ENCODE data around the gene HSPB6.
"Not testable (repeated sequence)": the region's sequence is repeated elsewhere in the genome, so short reads cannot be mapped to it uniquely, and the experiment has no call there.

Gene HSPB6

DNA sequence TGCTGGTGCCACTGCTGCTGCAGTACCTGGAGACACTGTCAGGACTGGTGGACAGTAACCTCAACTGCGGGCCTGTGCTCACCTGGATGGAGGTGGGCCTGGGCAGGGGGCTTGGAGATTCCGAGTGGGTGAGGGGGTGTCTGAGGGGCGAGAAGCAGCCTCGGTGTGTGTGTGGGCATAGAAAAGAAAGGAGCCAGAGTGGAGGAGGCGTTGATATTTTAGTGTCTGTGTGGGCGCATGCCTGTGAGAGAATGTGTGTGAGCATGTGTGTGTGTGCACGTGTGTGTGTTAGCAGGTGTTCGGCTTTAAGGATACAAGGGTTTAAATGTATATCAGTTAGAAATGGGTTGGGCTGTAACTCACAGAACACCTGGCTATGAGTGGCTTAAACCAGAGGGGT lies 22.2 kb upstream of the HSPB6 start:
- H3K36me3 ChIP-seq (ENCODE audit: insufficient read depth, low read length) = no peaks in the 10 kb centered on the region
- peaks cover 26% of the 10 kb centered on the region for H3K4me1 ChIP-seq (ENCODE audit: insufficient read depth, low read length)
- H3K9me3 ChIP-seq (ENCODE audit: control insufficient read depth, insufficient read depth, low read length) = no peaks in the 10 kb centered on the region
- no peak overlapping the region for H3K9ac ChIP-seq (ENCODE audit: low read depth, low read length)

DNA sequence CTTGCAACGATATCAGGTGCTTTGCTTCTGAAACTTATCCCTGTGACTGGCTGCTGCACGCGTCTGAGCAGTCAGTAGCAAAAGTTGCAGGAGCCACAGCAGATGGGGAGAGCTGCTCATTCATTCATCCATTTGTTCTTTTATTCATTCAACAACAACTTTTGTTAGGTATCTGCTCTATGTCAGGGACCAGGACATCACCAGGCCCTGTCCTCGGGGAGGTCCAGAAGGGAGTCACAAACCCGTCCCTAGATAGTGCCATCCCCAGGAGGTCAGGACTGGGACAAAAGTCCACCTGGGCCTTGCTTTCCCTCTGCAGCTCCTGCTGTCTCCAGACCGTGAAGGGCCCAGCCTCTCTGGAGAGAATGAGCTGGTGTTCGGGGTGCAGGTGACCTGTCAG lies 21.1 kb upstream of the HSPB6 start:
- no peak overlapping the region for H3K9ac ChIP-seq (ENCODE audit: low read depth, low read length)
- H3K4me1 ChIP-seq (ENCODE audit: insufficient read depth, low read length) = peaks cover 21% of the 10 kb centered on the region
- H3K9me3 ChIP-seq (ENCODE audit: control insufficient read depth, insufficient read depth, low read length) = no peaks in the 10 kb centered on the region
- H3K36me3 ChIP-seq (ENCODE audit: insufficient read depth, low read length) = no peaks in the 10 kb centered on the region

DNA sequence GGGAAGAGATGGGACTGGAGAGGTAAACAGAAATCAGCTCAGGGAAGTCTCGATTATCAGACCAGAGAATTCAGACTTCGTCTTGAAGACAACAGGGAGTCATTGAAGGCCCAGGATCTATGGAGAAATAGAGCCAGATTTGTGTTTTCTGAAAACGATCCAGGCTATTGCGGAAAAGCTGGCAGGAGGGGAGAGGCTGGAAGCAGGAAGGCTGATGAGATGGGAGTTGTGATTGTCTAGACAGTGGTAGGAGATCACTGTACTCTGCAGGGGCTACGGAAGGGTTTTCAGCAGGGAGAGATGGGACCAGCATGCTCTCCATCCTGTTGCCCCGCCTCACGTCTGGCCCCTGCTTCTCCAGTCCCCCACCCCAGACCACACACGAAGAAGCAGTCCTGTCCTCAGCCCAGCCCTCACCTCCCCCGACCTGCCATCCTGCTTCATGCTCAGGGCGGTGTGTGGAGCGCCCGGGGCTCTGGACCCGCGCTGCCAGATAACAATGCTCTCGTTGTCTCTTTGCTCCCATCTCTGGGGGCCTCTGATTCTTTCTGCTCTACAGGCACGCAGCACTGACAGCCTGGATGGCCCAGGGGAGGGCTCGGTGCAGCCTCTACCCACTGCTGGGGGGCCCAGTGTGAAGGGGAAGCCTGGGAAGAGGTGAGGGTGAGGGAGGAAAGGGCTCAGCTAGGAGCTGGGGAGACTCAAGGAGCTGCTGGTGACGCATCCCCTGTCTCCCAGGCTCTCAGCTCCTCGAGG lies 20.4 kb upstream of the HSPB6 start:
- H3K4me1 ChIP-seq (ENCODE audit: insufficient read depth, low read length) = peaks cover 21% of the 10 kb centered on the region
- H3K36me3 ChIP-seq (ENCODE audit: insufficient read depth, low read length) = no peaks in the 10 kb centered on the region
- H3K9ac ChIP-seq (ENCODE audit: low read depth, low read length) = no peak overlapping the region
- no peaks in the 10 kb centered on the region for H3K9me3 ChIP-seq (ENCODE audit: control insufficient read depth, insufficient read depth, low read length)

DNA sequence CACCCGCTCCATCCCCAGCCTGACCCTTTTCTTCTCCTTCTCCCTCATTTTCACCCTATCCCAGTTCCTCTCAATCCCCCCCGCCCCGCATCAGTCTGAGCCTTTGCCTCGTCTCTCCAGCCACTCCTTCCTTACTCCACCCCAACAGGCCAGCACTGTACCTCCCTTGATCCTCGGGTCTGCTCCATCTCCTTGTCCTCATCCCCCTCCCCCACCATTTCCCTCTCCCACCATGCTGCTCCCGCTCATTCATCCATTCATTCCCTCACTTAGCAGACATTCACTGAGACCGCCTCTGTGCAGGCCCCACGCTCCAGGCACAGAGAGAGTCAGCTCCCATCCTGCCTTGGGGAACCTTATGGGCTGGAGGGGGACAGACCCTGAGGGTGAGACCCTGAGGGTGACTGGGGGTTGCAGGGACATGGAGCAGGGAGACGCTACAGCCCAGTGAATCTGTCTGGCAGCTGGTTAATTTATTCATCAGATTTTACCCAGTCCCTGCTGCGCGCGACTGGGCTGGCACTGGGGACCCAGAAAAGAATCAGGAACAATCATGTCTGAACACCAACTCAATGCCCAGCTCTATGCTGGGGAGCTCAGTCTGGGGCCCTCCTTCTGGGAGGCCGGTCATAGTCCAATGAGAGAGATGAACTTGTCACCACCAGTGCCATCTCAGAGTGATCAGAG lies 19.4 kb upstream of the HSPB6 start:
- H3K36me3 ChIP-seq (ENCODE audit: insufficient read depth, low read length) = no peaks in the 10 kb centered on the region
- H3K9ac ChIP-seq (ENCODE audit: low read depth, low read length) = no peak overlapping the region
- H3K9me3 ChIP-seq (ENCODE audit: control insufficient read depth, insufficient read depth, low read length) = no peaks in the 10 kb centered on the region
- peaks cover 14% of the 10 kb centered on the region for H3K4me1 ChIP-seq (ENCODE audit: insufficient read depth, low read length)

DNA sequence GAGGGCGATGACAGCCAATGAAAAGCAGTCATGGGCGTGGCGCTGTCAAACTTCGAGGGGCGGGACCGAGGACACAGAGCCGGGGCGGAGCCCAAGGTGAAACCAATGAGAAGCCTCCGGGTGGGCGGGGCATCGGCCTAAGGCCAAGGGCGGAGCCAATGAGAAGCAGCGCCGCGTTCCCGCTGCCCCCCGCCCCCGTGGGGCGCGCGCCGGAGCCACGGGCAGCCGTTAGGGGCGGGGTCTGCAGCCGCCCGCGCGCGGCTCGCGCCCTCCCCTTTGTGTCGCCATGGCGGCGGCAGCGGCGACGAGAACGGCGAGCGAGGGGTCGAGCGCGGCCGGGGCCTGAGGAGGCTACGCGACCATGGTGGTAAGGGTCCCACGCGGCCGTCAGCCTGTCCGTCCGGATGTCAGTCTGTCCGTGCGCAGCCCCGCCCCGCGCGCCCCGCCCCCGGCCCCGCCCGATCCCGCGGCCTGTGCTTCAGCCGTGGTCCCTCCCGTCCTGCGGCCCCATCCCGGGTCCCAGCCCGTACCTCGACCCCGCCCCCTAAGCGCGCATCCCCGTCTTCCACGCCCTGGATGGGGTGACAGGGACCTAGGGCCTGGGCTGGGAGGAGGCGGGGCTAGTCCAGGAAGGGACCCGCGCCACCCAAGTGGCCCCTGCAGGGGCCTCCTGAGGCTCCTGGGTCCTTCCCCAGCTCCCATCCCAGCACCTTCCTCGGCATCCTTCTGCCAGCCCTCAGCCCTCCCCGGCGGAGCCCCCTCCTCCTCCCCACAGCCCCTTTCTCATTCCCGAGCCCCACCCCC lies 18.7 kb upstream of the HSPB6 start, which contains the start of gene ARHGAP33:
Gene ARHGAP33, plus strand, starts transcription at position 267 of the 804 bp plus-strand sequence. Its CDS starts 95 bp downstream, at position 362.
- Histone ChIP-seq H3K36me3 (ENCODE audit: insufficient read depth, low read length) (no peaks in the 10 kb centered on the region), H3K9me3 (ENCODE audit: control insufficient read depth, insufficient read depth, low read length) (no peaks in the 10 kb centered on the region), H3K4me1 (ENCODE audit: insufficient read depth, low read length) (peaks cover 13% of the 10 kb centered on the region), H3K9ac (ENCODE audit: low read depth, low read length) (peak within 1 kb of the TSS; percentile 56; the same call in 1 of the 2 replicates)

DNA sequence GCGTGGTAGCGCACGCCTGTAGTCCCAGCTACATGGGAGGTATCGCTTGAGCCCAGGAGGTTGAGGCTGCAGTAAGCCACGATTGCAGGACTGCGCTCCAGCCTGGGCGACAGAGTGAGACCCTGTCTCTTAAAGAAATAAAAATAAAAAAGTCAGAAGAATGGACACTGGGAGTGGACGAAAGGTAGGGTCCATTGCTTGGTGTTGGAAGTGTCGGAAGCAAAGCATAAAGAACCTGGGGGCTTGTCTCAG lies 18.1 kb upstream of the HSPB6 start:
- Histone ChIP-seq H3K9me3 (ENCODE audit: control insufficient read depth, insufficient read depth, low read length) (no peaks in the 10 kb centered on the region), H3K4me1 (ENCODE audit: insufficient read depth, low read length) (peaks cover 13% of the 10 kb centered on the region), H3K36me3 (ENCODE audit: insufficient read depth, low read length) (no peaks in the 10 kb centered on the region), H3K9ac (ENCODE audit: low read depth, low read length) (peak overlapping the region; percentile 56; the same call in 1 of the 2 replicates)

DNA sequence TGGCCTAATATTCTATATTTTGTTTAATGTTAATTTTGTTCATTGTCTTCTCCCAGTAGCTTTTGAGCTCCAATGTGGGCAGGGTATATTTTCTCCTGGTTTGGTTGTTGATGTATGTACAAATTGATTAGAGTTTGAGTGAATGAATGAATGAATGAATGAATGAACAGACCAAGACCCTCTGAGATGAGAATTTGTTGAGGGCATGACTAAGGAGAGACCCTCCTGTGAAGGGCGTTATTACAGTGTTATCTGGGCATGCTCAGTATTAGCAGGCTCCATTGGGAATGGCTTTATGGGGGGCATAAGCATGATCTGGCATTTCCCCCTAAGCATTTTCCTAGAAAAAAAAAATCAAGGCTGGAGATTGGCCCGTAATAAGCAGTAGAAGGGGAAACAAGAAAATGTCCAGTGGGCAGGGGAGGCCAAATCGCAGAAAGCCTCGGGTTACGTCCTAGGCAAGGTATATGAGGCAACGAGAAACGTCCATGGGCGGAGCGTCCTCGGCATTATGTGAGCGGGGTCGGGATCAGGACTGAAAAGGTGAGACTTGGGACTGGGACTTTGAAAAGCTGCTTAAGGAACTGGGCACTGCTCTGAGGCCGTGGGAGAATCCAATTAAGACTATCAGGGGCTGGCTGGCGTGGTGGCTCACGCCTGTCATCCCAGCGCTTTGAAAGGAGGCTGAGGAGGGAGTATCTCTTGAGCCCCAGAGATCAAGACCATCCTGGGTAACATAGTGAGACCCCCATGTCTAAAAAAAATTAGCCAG lies 17.6 kb upstream of the HSPB6 start:
- peak overlapping the region; percentile 56; the same call in 1 of the 2 replicates for H3K9ac ChIP-seq (ENCODE audit: low read depth, low read length)
- H3K9me3 ChIP-seq (ENCODE audit: control insufficient read depth, insufficient read depth, low read length) = no peaks in the 10 kb centered on the region
- H3K36me3 ChIP-seq (ENCODE audit: insufficient read depth, low read length) = no peaks in the 10 kb centered on the region
- peaks cover 13% of the 10 kb centered on the region for H3K4me1 ChIP-seq (ENCODE audit: insufficient read depth, low read length)

DNA sequence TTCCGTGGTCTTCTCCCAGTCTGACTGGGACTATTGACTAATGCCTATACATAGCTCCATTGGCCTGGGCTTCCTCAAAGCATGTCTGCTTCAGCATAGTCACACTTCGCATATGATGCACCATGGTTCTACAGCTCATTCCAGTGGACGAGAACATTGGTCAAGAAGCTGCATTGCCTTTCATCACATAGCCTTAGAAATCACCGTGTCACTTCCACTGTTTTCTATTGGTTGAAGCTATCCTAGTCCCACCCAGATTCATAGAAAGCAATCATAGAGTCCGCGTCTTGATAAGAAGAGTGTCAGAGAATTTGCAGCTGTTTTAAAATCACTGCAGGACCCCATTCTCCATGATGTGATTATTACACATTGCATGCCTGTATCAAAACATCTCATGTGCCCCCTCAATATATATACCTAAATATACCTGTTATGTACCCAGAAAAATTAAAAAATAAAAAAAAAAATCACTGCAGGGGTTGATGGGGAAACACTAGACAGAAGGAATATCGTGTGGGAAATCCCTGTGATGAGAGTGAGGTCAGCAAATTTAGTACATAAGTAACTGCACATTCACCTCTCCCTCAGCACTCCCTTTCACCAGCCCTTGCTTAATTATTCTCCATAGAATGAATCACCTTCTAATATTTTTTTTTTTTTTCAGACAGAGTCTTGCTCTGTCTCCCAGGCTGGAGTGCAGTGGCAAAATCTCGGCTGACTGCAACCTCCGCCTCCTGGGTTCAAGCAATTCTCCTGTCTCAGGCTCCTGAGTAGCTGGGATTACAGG lies 16.4 kb upstream of the HSPB6 start:
- no peaks in the 10 kb centered on the region for H3K9me3 ChIP-seq (ENCODE audit: control insufficient read depth, insufficient read depth, low read length)
- H3K9ac ChIP-seq (ENCODE audit: low read depth, low read length) = no peak overlapping the region
- H3K36me3 ChIP-seq (ENCODE audit: insufficient read depth, low read length) = no peaks in the 10 kb centered on the region
- H3K4me1 ChIP-seq (ENCODE audit: insufficient read depth, low read length) = peaks cover 13% of the 10 kb centered on the region

DNA sequence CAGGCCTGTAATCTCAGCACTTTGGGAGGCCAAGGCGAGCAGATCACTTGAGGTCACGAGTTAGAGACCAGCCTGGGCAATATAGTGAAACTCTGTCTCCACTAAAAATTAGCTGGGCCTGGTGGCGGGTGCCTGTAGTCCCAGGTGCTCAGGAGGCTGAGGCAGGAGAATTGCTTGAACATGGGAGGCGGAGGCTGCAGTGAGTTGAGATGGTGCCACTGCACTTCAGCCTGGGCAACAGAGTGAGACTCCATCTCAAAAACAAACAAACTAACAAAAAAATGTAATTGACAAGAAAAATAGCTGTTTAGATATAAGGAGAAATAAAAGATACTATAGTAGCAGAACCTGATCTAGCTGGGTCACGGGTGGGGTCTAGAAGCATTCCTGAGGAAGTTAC lies 15.5 kb upstream of the HSPB6 start:
- peaks cover 10% of the 10 kb centered on the region for H3K4me1 ChIP-seq (ENCODE audit: insufficient read depth, low read length)
- not testable (repeated sequence) for H3K9ac ChIP-seq (ENCODE audit: low read depth, low read length); H3K36me3 ChIP-seq (ENCODE audit: insufficient read depth, low read length); H3K9me3 ChIP-seq (ENCODE audit: control insufficient read depth, insufficient read depth, low read length)

DNA sequence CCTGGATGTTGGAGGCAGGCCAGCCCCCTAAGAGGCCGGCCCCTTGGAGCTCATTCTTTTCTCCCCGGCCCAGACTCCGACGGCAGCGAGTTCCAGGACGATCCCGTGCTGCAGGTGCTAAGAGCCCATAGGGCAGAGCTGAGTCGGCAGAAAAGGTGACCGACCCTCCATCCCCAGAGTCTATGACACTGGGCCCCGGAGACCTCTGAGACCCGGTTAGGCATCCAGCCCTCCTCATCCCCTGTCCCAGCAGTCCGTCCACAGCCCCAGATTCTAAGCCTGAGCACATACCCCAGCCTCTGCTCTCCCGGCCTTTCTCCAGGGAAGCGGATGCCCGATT lies 11.2 kb upstream of the HSPB6 start:
- H3K4me1 ChIP-seq (ENCODE audit: insufficient read depth, low read length) = no peaks in the 10 kb centered on the region; the same call in 1 of the 2 replicates
- H3K9ac ChIP-seq (ENCODE audit: low read depth, low read length) = no peak overlapping the region
- H3K9me3 ChIP-seq (ENCODE audit: control insufficient read depth, insufficient read depth, low read length) = no peaks in the 10 kb centered on the region
- H3K36me3 ChIP-seq (ENCODE audit: insufficient read depth, low read length) = no peaks in the 10 kb centered on the region; the same call in 1 of the 2 replicates

DNA sequence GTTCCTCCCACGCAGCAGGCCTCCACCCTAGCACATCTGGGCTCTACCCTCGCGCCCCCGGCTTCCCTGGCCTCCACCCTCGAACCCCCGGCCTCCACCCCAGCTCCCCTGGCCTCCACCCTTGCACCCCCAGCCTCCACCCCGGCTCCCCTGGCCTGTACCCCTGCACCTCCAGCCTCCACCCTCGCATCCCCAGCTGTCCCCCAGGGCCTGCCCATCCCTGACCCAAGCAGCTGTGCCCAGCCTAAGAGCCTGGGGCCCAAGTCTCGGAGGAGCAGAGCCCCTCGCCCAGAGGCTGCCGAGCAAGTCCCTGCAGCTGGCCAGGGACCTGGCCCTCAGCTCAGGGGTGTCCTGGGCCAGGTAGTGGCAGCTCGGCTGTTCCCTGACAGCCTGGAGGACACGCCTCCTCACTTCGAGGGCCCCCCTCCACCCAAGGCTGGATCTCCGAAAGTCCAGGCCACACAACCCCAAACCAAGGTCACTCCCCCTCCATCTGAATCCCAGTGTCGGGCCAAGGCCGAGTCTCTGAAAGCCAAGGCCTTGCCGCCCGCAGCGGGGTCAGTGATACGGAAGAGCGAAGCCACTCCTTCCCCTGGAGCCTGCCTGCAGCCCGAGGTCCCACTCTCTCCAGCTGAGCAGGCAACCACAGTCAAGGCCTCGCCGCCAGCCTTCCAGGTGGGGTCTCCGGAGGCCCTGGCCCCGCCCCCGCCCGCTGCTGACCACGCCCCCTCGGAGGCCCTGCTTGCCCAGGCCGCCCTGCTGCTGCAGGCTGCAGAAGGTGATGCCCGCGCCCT lies 10.7 kb upstream of the HSPB6 start:
- Histone ChIP-seq H3K36me3 (ENCODE audit: insufficient read depth, low read length) (no peaks in the 10 kb centered on the region; the same call in 1 of the 2 replicates), H3K9ac (ENCODE audit: low read depth, low read length) (no peak overlapping the region), H3K4me1 (ENCODE audit: insufficient read depth, low read length) (no peaks in the 10 kb centered on the region; the same call in 1 of the 2 replicates), H3K9me3 (ENCODE audit: control insufficient read depth, insufficient read depth, low read length) (no peaks in the 10 kb centered on the region)

DNA sequence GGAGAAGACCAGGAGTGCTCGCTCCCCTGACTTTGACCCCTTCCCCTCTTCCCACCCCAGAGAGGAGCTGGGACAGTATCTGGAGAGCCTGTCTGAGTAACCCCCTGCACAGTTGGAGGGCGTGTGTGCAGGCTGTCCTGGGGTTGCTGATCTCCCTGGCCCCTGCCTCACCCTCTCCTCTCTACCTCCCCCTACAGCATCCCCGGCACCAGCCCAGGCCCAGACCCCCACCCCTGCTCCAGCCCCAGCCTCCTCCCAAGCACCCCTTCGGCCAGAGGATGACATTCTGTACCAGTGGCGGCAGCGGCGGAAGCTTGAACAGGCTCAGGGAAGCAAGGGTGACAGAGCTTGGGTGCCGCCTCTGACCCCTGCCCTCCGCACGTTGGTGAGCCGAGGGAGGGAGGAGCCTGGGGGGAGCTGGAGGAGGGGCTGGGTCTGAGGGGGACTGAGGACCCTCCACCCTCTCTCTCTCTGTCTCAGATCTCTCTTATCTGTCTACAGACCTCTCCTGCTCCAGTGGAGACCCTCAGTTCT lies 9.8 kb upstream of the HSPB6 start:
- Histone ChIP-seq H3K36me3 (ENCODE audit: insufficient read depth, low read length) (no peaks in the 10 kb centered on the region; the same call in 1 of the 2 replicates), H3K9ac (ENCODE audit: low read depth, low read length) (no peak overlapping the region), H3K9me3 (ENCODE audit: control insufficient read depth, insufficient read depth, low read length) (no peaks in the 10 kb centered on the region), H3K4me1 (ENCODE audit: insufficient read depth, low read length) (no peaks in the 10 kb centered on the region; the same call in 1 of the 2 replicates)

Data from ES-I3 (cell line).